Panc1 (cell line): ENCODE data around the gene CPS1. TPM values are rescaled to one million over a fixed set of nuclear protein-coding genes. Genes with fewer than 3 reads are reported as not detected.

Experiments used
- ATAC-seq: fragments of 200-7000 bp; cut with Tn5 transposase; 2 replicates; pipeline ENCODE4 v1.9.1; 2020; ENCODE audit warnings: mild to moderate bottlenecking, moderate library complexity
- BruUV-seq: library from RNA; stranded (reverse); fragments of 400-500 nt; replicated peaks from 2 replicates; lab custom pipeline; 2021; lab: Mats Ljungman, UMichigan
- CTCF ChIA-PET: fragments of 300-600 bp; sonication (Branson Sonifier 250); formaldehyde crosslinking; loops from one replicate; lab custom pipeline; 2022; ENCODE audit warnings: antibody characterized with exemption; lab: Charles Lee
- POLR2A ChIA-PET: fragments of 300-600 bp; sonication (Branson Sonifier 250); formaldehyde crosslinking; loops from one replicate; lab custom pipeline; 2022; ENCODE audit warnings: antibody characterized with exemption; lab: Charles Lee
- DNase-seq: peaks from one replicate; pipeline ENCODE4 v3.0.0-alpha.2; 2010; ENCODE audit warnings: low read depth, low spot score
- H3K27ac ChIP-seq: 2 replicates; pipeline ENCODE4 v1.5.1; 2011; ENCODE audit warnings: mild to moderate bottlenecking, low read length, inconsistent platforms
- H3K27me3 ChIP-seq: fragments of 200-500 bp; sonication (Bioruptor generic); 2 replicates; pipeline ENCODE4 v1.6.0; 2014; ENCODE audit warnings: low read length, inconsistent platforms; ENCODE audit not compliant: control insufficient read depth, insufficient read depth
- H3K36me3 ChIP-seq: fragments of 200-500 bp; sonication (Bioruptor generic); 2 replicates; pipeline ENCODE4 v1.5.1; 2014; ENCODE audit warnings: inconsistent platforms, mild to moderate bottlenecking, low read length, moderate library complexity; ENCODE audit not compliant: control insufficient read depth, insufficient read depth
- H3K4me1 ChIP-seq: 2 replicates; pipeline ENCODE4 v1.5.1; 2011; ENCODE audit warnings: inconsistent platforms, mild to moderate bottlenecking, low read length, moderate library complexity; ENCODE audit not compliant: control insufficient read depth, insufficient read depth
- H3K4me3 ChIP-seq, 2 experiments: 2 replicates each; pipeline ENCODE4 v1.5.1; 2011 to 2012; ENCODE audit warnings: low read depth in 2 of 2, low read length in 2 of 2, mild to moderate bottlenecking in 2 of 2, inconsistent platforms in 1 of 2, moderate library complexity in 1 of 2
- H3K9me3 ChIP-seq: fragments of 200-500 bp; sonication (Bioruptor generic); 2 replicates; pipeline ENCODE4 v1.5.1; 2014; ENCODE audit warnings: low read depth, mild to moderate bottlenecking, inconsistent platforms, low read length, moderate library complexity; ENCODE audit not compliant: control insufficient read depth, insufficient read depth
- CTCF ChIP-seq: fragments of 450-650 bp; IDR thresholded peaks from 2 replicates; pipeline ENCODE4 v1.5.1; 2017; ENCODE audit warnings: mild to moderate bottlenecking
- POLR2AphosphoS5 ChIP-seq: IDR thresholded peaks from 2 replicates; pipeline ENCODE4 v1.6.1; 2012; ENCODE audit warnings: mild to moderate bottlenecking, low read depth, low read length, moderate library complexity
- REST ChIP-seq, 2 experiments: IDR thresholded peaks; 2 replicates each; pipeline ENCODE4 v1.6.1; 2011 to 2012; ENCODE audit warnings: low read depth in 2 of 2, control low read depth in 1 of 2, low read length in 1 of 2, mild to moderate bottlenecking in 1 of 2, moderate library complexity in 1 of 2; ENCODE audit not compliant: insufficient read depth in 1 of 2
- SIN3A ChIP-seq: IDR thresholded peaks from 2 replicates; pipeline ENCODE4 v1.6.1; 2012; ENCODE audit warnings: low read depth, mild to moderate bottlenecking, low read length, moderate library complexity, borderline replicate concordance; ENCODE audit not compliant: insufficient read depth
- TCF7L2 ChIP-seq: IDR thresholded peaks from 2 replicates; pipeline ENCODE4 v1.6.1; 2011; ENCODE audit warnings: mild to moderate bottlenecking, low read depth, low read length, inconsistent platforms
- in situ Hi-C: cut with HindIII; loops from 2 replicates; pipeline ENCODE4 v1.10.0; 2016; ENCODE audit warnings: low sequenced_read_pairs, low pct_unique_long_range_greater_than_20kb
- intact Hi-C: fragments of 100-400 bp; cut with micrococcal nuclease; formaldehyde crosslinking; loops from one replicate; pipeline ENCODE4 v1.10.0; 2022; ENCODE audit not compliant: unreplicated experiment
- total RNA-seq: library from RNA; stranded (reverse); gene quantifications from one replicate; pipeline ENCODE4 v1.2.1, GENCODE V29; 2021; ENCODE audit not compliant: unreplicated experiment

Gene CPS1
- total RNA-seq, 1 experiment from 2014 or later, result 5.1 TPM

DNA sequence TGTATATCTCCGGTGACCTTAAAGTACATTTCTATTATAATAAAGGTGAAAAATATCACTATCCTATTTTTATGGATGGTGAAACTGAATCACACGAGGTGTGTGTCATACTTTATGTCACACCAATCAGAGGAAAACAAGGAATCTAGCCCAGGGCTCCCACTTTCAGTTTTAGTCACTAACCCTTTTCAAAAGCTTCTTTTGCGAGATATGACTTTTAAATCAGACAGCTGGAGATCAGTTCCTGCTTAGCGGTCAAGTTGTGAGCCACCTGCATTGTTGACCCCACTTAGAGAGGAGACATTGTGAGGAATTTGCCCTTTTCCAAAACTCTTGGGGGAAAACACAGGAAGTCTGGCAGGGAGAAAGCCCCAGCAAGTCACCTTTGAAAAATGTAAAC is 70.5 kb downstream of the CPS1 start:
- no peak for DNase-seq
- H3K27ac ChIP-seq, result no peak overlapping the region
- ATAC-seq, result no peak
- no peaks in the 10 kb centered on the region for H3K9me3 ChIP-seq
- POLR2A ChIA-PET, result no interaction called here
- in situ Hi-C loops, result no loop called here
- CTCF ChIA-PET, result no interaction called here
- no peak for TF ChIP-seq SIN3A
- no peak for TF ChIP-seq POLR2AphosphoS5
- TF ChIP-seq REST (IDR thresholded peaks at IDR 0.05; ENCODE audit: insufficient read depth in 1 of 2, low read depth in 2 of 2, low read length in 1 of 2), result no peak
- TF ChIP-seq CTCF, result no peak
- TF ChIP-seq TCF7L2, result no peak
- no peaks in the 10 kb centered on the region for H3K27me3 ChIP-seq
- H3K4me3 ChIP-seq, result no peak overlapping the region
- intact Hi-C loops, result no loop called here
- no TSS peak for BruUV-seq
- H3K36me3 ChIP-seq, result no peaks in the 10 kb centered on the region
- no peaks in the 10 kb centered on the region for H3K4me1 ChIP-seq

DNA sequence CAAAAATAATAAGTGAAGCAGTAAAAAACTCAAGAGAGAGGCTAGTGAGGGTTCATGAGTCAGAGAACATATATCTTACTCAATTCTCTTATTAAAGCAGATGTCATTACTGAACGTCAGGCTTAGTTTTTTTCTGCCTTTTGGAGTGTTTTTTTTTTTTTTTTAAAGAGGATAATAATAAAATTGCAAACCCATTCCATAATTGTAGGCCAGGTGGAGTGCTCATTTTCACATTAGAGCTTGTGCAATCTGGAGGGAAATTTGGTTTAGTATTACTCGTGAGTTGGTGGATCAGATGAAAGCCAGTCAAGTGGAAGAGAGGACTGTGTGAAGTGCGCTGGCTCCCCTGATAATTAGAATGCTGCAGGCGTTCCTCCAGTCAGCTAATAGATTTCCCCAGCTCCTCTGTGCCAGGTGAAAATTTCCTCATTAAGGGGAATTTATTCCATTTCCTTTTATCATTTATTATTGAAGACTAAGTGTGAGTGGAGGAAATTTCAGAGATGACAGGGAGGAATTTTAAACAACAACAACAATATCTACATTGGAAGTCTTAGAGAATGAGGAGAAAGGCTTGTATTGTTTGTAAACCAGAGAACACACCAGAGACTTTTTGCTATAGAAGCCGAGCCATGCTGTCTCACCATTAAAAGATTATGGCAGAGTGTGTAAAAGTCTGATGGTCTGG is 74.6 kb downstream of the CPS1 start:
- intact Hi-C loops, result no loop called here
- no peaks in the 10 kb centered on the region for H3K9me3 ChIP-seq
- no peak overlapping the region for H3K27ac ChIP-seq
- no peaks in the 10 kb centered on the region for H3K4me1 ChIP-seq
- DNase-seq, result no peak
- CTCF ChIA-PET, result no interaction called here
- no peaks in the 10 kb centered on the region for H3K36me3 ChIP-seq
- H3K27me3 ChIP-seq, result no peaks in the 10 kb centered on the region
- BruUV-seq, result no TSS peak
- no peak overlapping the region for H3K4me3 ChIP-seq
- no peak for TF ChIP-seq REST (IDR thresholded peaks at IDR 0.05; ENCODE audit: insufficient read depth in 1 of 2, low read depth in 2 of 2, low read length in 1 of 2)
- TF ChIP-seq POLR2AphosphoS5, result no peak
- no peak for TF ChIP-seq SIN3A
- no peak for TF ChIP-seq TCF7L2
- ATAC-seq, result no peak
- POLR2A ChIA-PET, result no interaction called here
- in situ Hi-C loops, result no loop called here
